Measurements from ENCODE around the gene MRNIP. TPM values are rescaled to one million over a fixed set of nuclear protein-coding genes. Genes with fewer than 3 reads are reported as not detected.

Gene MRNIP
- total and polyA plus RNA-seq, 2 of the 8 experiments (the other 6 are each of a cell fraction or from before 2014, with no cell fraction given): 29.6 TPM

GRCh38 chr5:179794575-179794974 is 64.0 kb downstream of the MRNIP start:
- H3K27ac ChIP-seq (ENCODE audit: low read depth, low read length): no peak overlapping the region
- no peak for TF ChIP-seq EZH2 (IDR thresholded peaks at IDR 0.05; ENCODE audit: low read depth, low read length, severe bottlenecking)
- TF ChIP-seq, protein P1, sequence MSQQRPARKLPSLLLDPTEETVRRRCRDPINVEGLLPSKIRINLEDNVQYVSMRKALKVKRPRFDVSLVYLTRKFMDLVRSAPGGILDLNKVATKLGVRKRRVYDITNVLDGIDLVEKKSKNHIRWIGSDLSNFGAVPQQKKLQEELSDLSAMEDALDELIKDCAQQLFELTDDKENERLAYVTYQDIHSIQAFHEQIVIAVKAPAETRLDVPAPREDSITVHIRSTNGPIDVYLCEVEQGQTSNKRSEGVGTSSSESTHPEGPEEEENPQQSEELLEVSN (IDR thresholded peaks at IDR 0.05): no peak
- TF ChIP-seq ASH2L (IDR thresholded peaks at IDR 0.05; ENCODE audit: low read length): no peak
- TF ChIP-seq CBX8 (IDR thresholded peaks at IDR 0.05; ENCODE audit: borderline replicate concordance, low read depth, low read length): no peak
- TF ChIP-seq CREB1 (IDR thresholded peaks at IDR 0.05): no peak
- TF ChIP-seq, protein P2, sequence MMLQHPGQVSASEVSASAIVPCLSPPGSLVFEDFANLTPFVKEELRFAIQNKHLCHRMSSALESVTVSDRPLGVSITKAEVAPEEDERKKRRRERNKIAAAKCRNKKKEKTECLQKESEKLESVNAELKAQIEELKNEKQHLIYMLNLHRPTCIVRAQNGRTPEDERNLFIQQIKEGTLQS (IDR thresholded peaks at IDR 0.05; ENCODE audit: insufficient read depth, low read depth, low read length): no peak
- TF ChIP-seq JUND (IDR thresholded peaks at IDR 0.05; ENCODE audit: low read length): no peak
- POLR2A ChIA-PET (ENCODE audit: partially characterized antibody): interaction anchor here (1.2 to 16.9 kb wide), 5 partner anchors 9 to 39 kb away, joined by 3 to 207 read pairs (median 4); partner anchors contain the start of genes MGAT4B and SQSTM1
- H3K4me3 ChIP-seq (ENCODE audit: extremely low read depth in 1 of 4, insufficient read depth in 2 of 4, low read depth in 3 of 4, low read length in 4 of 4): peak overlapping the region in 1 of 4 experiments; percentile 88; a peak in 1 of 8 replicates
- peak overlapping the region; percentile 45; the same call in 1 of the 2 replicates for H2BK12ac ChIP-seq (ENCODE audit: low read depth, low read length)
- H3K36me3 ChIP-seq (ENCODE audit: control insufficient read depth in 2 of 4, insufficient read depth in 4 of 4, low read length in 3 of 4): peaks cover 12 to 22% (median 20%) of the 10 kb centered on the region in 4 experiments
- no peak overlapping the region for H3K9ac ChIP-seq (replicated peaks in 1 of 4; ENCODE audit: extremely low read depth in 1 of 4, low read depth in 3 of 4, low read length in 3 of 4)
- peak overlapping the region; percentile 89; the same call in 1 of the 2 replicates for H2BK15ac ChIP-seq (ENCODE audit: low read length)
- no peak overlapping the region for H3K18ac ChIP-seq (ENCODE audit: extremely low read depth, low read length)
- no peak overlapping the region for H2BK20ac ChIP-seq (ENCODE audit: low read length)
- H2AFZ ChIP-seq (ENCODE audit: low read length): no peak overlapping the region
- no peak overlapping the region for H3K56ac ChIP-seq (replicated peaks; ENCODE audit: insufficient read length, low read depth, low read length)
- no peak overlapping the region for H3K23ac ChIP-seq (ENCODE audit: insufficient read length)
- H4K20me1 ChIP-seq (replicated peaks in 1 of 2; ENCODE audit: control insufficient read depth in 1 of 2, insufficient read depth in 2 of 2, low read length in 2 of 2): peaks cover 4 to 10% of the 10 kb centered on the region in 2 experiments
- H2AK5ac ChIP-seq (ENCODE audit: low read depth, low read length): peak overlapping the region; percentile 28; the same call in 1 of the 2 replicates
- H3K4me1 ChIP-seq (replicated peaks in 1 of 4; ENCODE audit: control insufficient read depth in 3 of 4, insufficient read depth in 4 of 4, low read length in 3 of 4): peaks cover 0 to 13% (median 9%) of the 10 kb centered on the region in 4 experiments; a peak in 5 of 7 replicates
- no peak overlapping the region for H3K14ac ChIP-seq (ENCODE audit: insufficient read length)
- no peaks in the 10 kb centered on the region for H3K9me3 ChIP-seq (ENCODE audit: insufficient read depth in 2 of 2, low read depth in 1 of 2, low read length in 1 of 2)
- CTCF ChIA-PET (ENCODE audit: partially characterized antibody): interaction anchor here (1.0 to 3.3 kb wide), 9 partner anchors 9 to 57 kb away, joined by 3 to 23 read pairs (median 4); no protein-coding TSS in a partner anchor
- H4K8ac ChIP-seq (ENCODE audit: extremely low read depth, insufficient read depth, low read length): no peak overlapping the region
- peak overlapping the region; percentile 61 for H3K4ac ChIP-seq (replicated peaks; ENCODE audit: insufficient read length, low read depth, low read length)
- no peaks in the 10 kb centered on the region for H3K79me2 ChIP-seq (ENCODE audit: control insufficient read depth in 1 of 2, insufficient read depth in 2 of 2, low read length in 2 of 2)
- H4K91ac ChIP-seq (replicated peaks; ENCODE audit: insufficient read length, low read length): no peak overlapping the region
- H3K79me1 ChIP-seq (ENCODE audit: low read depth, low read length): no peaks in the 10 kb centered on the region
- peak overlapping the region; percentile 46; the same call in 1 of the 2 replicates for H2BK5ac ChIP-seq (ENCODE audit: low read depth, low read length)
- H3K4me2 ChIP-seq (ENCODE audit: insufficient read depth in 1 of 2, low read depth in 2 of 2, low read length in 2 of 2): peak overlapping the region in 1 of 2 experiments; percentile 60; a peak in 2 of 4 replicates
- H2BK120ac ChIP-seq (replicated peaks; ENCODE audit: low read depth, low read length): no peak overlapping the region
- DNase-seq (ENCODE audit: low read depth in 1 of 2, low spot score in 2 of 2) (no peak), FAIRE-seq (no peak)
- peaks cover 7% of the 10 kb centered on the region for H3K23me2 ChIP-seq (ENCODE audit: low read depth, low read length)
- H3K27me3 ChIP-seq (replicated peaks in 1 of 4; ENCODE audit: control insufficient read depth in 3 of 4, extremely low read depth in 1 of 4, insufficient read depth in 3 of 4, low read length in 3 of 4): peaks cover 0 to 2% (median 0%) of the 10 kb centered on the region in 4 experiments; a peak in 1 of 7 replicates
- 90% methylated on average over 3 of the region's 3 CpGs; no CpG with 5 or more reads in 1 of the 2 experiments for WGBS, 2 experiments (ENCODE audit: extremely low coverage in 1 of 2, insufficient coverage in 1 of 2, insufficient read length in 1 of 2, insufficient replicate concordance in 2 of 2, low coverage in 1 of 2, low lambda C conversion rate in 2 of 2, missing lambda C conversion rate in 1 of 2)
- H4K5ac ChIP-seq (ENCODE audit: insufficient read length, low read depth, low read length): no peak overlapping the region

All from H1 (cell line).